Esophagus muscularis mucosa (tissue), 4 donors: Measurements from ENCODE around the gene NPHP4. TPM values are rescaled to one million over a fixed set of nuclear protein-coding genes. Genes with fewer than 3 reads are reported as not detected.

Source experiments
- DNase-seq: peaks from one replicate; pipeline ENCODE4 v3.0.0-alpha.2; 2017; ENCODE audit errors: extremely low spot score
- H3K27ac ChIP-seq, 4 donors: fragments of 200-600 bp; sonication (generic); replicated peaks in 1 of 4; 1 replicate in 3 of 4; 2 replicates in 1 of 4; pipeline ENCODE4 v1.5.1; 2016 to 2019; ENCODE audit warnings: mild to moderate bottlenecking in 1 of 4
- H3K27me3 ChIP-seq, 4 donors: fragments of 200-600 bp; sonication (generic); one replicate each; pipeline versions ENCODE4 v1.5.1 to v1.6.0; 2016 to 2019
- H3K36me3 ChIP-seq, 4 donors: fragments of 200-600 bp; sonication (generic); one replicate each; pipeline ENCODE4 v1.5.1; 2016 to 2019
- H3K4me1 ChIP-seq, 4 donors: fragments of 200-600 bp; sonication (generic); one replicate each; pipeline ENCODE4 v1.5.1; 2016 to 2019
- H3K4me3 ChIP-seq, 4 donors: fragments of 200-600 bp; sonication (generic); 1 replicate in 2 of 4; 2 replicates in 2 of 4; pipeline ENCODE4 v1.5.1; 2016 to 2019; ENCODE audit warnings: mild to moderate bottlenecking in 4 of 4, moderate library complexity in 1 of 4
- H3K9me3 ChIP-seq, 4 donors: fragments of 200-600 bp; sonication (generic); 1 replicate in 3 of 4; 2 replicates in 1 of 4; pipeline ENCODE4 v1.5.1; 2016 to 2019
- CTCF ChIP-seq, 3 experiments: fragments of 200-600 bp in 2 of 3; fragments of 450-650 bp in 1 of 3; sonication (generic) in 2 of 3; IDR thresholded peaks; one replicate each; pipeline ENCODE4 v1.5.1; 2017 to 2019; ENCODE audit warnings: antibody characterized with exemption in 3 of 3, mild to moderate bottlenecking in 2 of 3, moderate library complexity in 1 of 3
- EP300 ChIP-seq: sonication (generic); formaldehyde crosslinking; IDR thresholded peaks from one replicate; pipeline ENCODE4 v1.6.1; 2017; ENCODE audit warnings: antibody characterized with exemption
- POLR2A ChIP-seq: fragments of 450-650 bp; IDR thresholded peaks from one replicate; pipeline ENCODE4 v1.6.1; 2017; ENCODE audit warnings: antibody characterized with exemption, moderate library complexity, mild to moderate bottlenecking, low read depth
- POLR2AphosphoS5 ChIP-seq, 2 donors: sonication (generic); formaldehyde crosslinking; IDR thresholded peaks; one replicate each; pipeline ENCODE4 v1.6.1; 2017; ENCODE audit warnings: antibody characterized with exemption in 2 of 2
- WGBS: methylation state at CpG from one replicate; pipeline ENCODE4 v1.1.5; 2018; 5-methylcytosine and 5-hydroxymethylcytosine counted together
- intact Hi-C: fragments of 100-400 bp; cut with DNase I; formaldehyde crosslinking; loops from one replicate; pipeline ENCODE4 v1.15.1; 2023
- total RNA-seq, 4 donors: library from RNA; depleted of rRNA; stranded (reverse); fragments of >200 nt; gene quantifications; one replicate each; pipeline versions ENCODE4 v1.1.0 to v1.2.1, GENCODE V29; 2016

NPHP4 gene
- total RNA-seq, 4 donors from 2014 or later: 6.5 to 9.1 (median 8.0) TPM

- 85% methylated on average over 17 of the region's 17 CpGs for WGBS
- no peak for DNase-seq
Observed at GRCh38 chr1:6000444-6001288, 8.4 kb upstream of the NPHP4 start.

GRCh38 chr1:5999711-6000443 lies 7.7 kb upstream of the NPHP4 start:
- TF ChIP-seq EP300 (no peak), POLR2AphosphoS5 (IDR thresholded peaks at IDR 0.05) (no peak), CTCF (IDR thresholded peaks at IDR 0.05) (no peak), POLR2A (no peak)
- H3K4me3 ChIP-seq: no peak overlapping the region
- no peak overlapping the region for H3K27ac ChIP-seq
- intact Hi-C loops: loop anchor here (10.0 kb wide), 1 partner anchor 195 kb away; the partner anchor contains the start of gene RPL22
- H3K4me1 ChIP-seq: peaks cover 0 to 5% (median 0%) of the 10 kb centered on the region in 4 donors
- no peaks in the 10 kb centered on the region for H3K9me3 ChIP-seq
- 94% methylated on average over 28 of the region's 28 CpGs for WGBS
- H3K27me3 ChIP-seq: no peaks in the 10 kb centered on the region
- no peak for DNase-seq
- no peaks in the 10 kb centered on the region for H3K36me3 ChIP-seq

More at GRCh38 chr1:6000444-6001288, 8.4 kb upstream of the NPHP4 start:
- no peak overlapping the region for H3K27ac ChIP-seq
- no peaks in the 10 kb centered on the region for H3K9me3 ChIP-seq
- TF ChIP-seq POLR2A: no peak
- no peak for TF ChIP-seq EP300
- intact Hi-C loops: no loop called here
- H3K27me3 ChIP-seq: no peaks in the 10 kb centered on the region
- H3K4me3 ChIP-seq: no peak overlapping the region
- H3K36me3 ChIP-seq: no peaks in the 10 kb centered on the region
- H3K4me1 ChIP-seq: peaks cover 0 to 5% (median 0%) of the 10 kb centered on the region in 4 donors

- Histone ChIP-seq H3K36me3 (no peaks in the 10 kb centered on the region), H3K27ac (no peak overlapping the region), H3K4me3 (no peak overlapping the region), H3K4me1 (peaks cover 0 to 9% (median 5%) of the 10 kb centered on the region in 4 donors), H3K9me3 (no peaks in the 10 kb centered on the region), H3K27me3 (no peaks in the 10 kb centered on the region)
- intact Hi-C loops: loop anchor here (10.0 kb wide), 1 partner anchor 196 kb away; the partner anchor contains the start of gene RPL22
- TF ChIP-seq POLR2AphosphoS5 (IDR thresholded peaks at IDR 0.05): no peak
- TF ChIP-seq CTCF (IDR thresholded peaks at IDR 0.05): no peak
- no peak for TF ChIP-seq EP300
- no peak for TF ChIP-seq POLR2A
- WGBS: 95% methylated on average over 19 of the region's 19 CpGs
- DNase-seq: no peak
Observed at GRCh38 chr1:5998906-5999301, 6.7 kb upstream of the NPHP4 start.

GRCh38 chr1:5998051-5998905 lies 6.1 kb upstream of the NPHP4 start:
- H3K4me3 ChIP-seq: no peak overlapping the region
- intact Hi-C loops: loop anchor here (10.0 kb wide), 1 partner anchor 197 kb away; the partner anchor contains the start of gene RPL22
- H3K36me3 ChIP-seq: no peaks in the 10 kb centered on the region
- TF ChIP-seq POLR2A (no peak), EP300 (no peak), POLR2AphosphoS5 (IDR thresholded peaks at IDR 0.05) (no peak), CTCF (IDR thresholded peaks at IDR 0.05) (no peak)
- DNase-seq: no peak
- peaks cover 5 to 15% (median 11%) of the 10 kb centered on the region in 4 donors for H3K4me1 ChIP-seq
- H3K9me3 ChIP-seq: no peaks in the 10 kb centered on the region
- H3K27ac ChIP-seq: no peak overlapping the region
- WGBS: 95% methylated on average over 12 of the region's 12 CpGs
- no peaks in the 10 kb centered on the region for H3K27me3 ChIP-seq
